ENCODE measurements around the gene MCAM. TPM values are rescaled to one million over a fixed set of nuclear protein-coding genes. Genes with fewer than 3 reads are reported as not detected.

Gene MCAM
- total RNA-seq, 1 donor from 2014 or later: 491 TPM

DNA sequence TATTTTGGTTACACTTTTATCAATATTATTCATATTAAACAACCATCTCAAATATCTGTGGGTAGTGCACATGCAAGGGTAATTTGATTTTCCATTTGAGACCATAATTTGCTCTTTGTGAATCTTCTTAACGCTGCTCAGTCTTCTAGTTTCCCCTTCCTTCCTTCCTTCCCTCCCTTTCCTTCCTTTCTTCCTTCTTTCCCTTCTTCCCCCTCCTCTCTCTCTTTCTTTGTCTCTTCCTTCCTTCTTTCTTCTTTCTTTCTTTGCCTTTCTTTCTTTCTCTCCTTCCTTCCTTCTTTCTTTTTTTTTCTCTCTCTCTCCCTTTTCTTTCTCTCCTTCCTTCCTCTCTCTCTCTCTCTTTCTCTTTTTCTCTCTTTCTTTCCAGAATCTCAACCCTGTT lies 13.3 kb upstream of the MCAM start:
- DNase-seq: no peak

- no peak for DNase-seq
Observed at GRCh38 chr11:119329320-119329719, 12.4 kb upstream of the MCAM start.

- no peak for DNase-seq
Observed at GRCh38 chr11:119324189-119324588, 7.3 kb upstream of the MCAM start.

- peak; percentile 92 for DNase-seq
Observed at GRCh38 chr11:119323532-119324033, 6.7 kb upstream of the MCAM start.

DNA sequence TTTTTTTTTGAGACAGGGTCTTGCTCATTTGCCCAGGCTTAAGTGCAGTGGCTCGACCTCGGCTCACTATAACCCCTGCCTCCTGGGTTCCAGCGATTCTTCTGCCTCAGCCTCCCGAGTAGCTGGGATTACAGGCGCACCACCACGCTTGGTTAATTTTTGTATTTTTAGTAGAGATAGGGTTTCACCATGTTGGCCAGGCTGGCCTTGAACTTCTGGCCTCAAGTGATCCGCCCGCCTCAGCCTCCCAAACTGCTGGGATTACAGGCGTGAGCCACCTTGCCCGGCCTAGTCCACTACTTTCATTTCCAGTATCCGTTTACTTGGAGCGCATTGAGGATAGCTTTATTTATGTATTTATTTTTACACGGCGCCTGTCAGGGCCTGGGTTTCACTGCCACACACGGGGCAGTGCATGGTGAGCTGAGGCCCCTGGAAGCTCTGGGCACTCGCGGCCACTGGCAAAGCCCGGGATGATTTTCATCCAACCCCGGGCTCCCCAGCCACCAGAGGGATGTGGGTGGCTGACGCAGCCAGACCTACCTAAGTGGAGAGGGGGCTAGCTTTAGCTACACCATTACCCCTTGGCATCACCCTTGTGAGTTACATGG lies 6.1 kb upstream of the MCAM start:
- DNase-seq: no peak

DNA sequence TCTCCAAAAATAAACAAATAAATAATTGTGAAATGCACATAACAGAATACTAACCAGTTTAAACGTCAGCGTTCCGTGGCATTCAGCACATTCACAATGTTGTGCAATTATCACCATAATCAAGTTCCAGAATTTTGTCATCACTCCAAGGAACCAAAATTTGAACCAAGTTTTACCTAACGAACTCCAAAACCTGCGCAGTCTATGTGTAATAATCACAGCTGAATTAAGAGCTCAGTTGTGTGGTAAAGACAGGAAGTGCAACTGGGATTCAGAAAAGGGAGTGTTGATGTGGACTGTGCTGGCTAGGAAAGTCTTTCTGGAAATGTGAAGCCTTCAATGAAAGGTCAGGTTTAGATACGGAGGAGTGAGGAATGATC lies 5.4 kb upstream of the MCAM start:
- DNase-seq: no peak

DNA sequence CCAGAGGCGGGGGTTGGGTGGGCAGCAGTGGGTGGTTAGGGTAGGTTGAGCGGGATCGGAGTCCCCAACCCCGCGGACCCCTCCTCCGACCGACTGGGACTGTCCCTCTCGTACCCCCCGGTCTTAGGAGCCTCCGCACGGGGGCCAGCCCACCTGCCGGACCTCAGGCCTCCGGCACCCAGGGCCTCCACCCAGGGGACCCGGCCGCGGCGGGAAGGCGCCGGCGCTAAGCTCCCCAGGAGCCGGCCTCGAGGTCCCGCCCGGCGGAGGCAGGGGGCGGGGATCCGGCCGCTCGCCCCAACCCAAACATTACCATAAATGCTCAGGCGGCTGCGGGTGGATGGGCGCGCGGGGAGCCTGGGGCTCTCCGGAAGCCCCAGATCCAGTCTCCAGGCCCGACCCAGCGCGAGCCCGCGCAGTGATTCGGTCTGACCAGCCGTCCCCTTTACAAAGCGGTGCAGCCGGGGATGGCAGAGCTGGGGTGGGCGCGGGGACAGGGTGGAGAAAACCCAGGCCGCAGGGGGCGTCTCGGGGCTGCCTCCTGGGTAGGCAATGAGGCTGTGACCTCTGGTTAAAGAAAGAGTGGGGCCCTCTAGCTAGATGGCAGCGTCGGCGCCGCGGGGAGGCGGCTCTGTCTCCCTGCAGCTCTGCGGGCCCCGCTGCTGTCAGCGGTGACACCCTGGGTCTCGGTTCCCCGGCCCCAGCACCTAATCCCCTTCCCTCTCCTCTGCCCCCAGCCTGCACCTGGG lies 4.0 kb upstream of the MCAM start:
- DNase-seq: peak; percentile 73

- peak; percentile 54 for DNase-seq
Observed at GRCh38 chr11:119320240-119320775, 3.4 kb upstream of the MCAM start.

DNA sequence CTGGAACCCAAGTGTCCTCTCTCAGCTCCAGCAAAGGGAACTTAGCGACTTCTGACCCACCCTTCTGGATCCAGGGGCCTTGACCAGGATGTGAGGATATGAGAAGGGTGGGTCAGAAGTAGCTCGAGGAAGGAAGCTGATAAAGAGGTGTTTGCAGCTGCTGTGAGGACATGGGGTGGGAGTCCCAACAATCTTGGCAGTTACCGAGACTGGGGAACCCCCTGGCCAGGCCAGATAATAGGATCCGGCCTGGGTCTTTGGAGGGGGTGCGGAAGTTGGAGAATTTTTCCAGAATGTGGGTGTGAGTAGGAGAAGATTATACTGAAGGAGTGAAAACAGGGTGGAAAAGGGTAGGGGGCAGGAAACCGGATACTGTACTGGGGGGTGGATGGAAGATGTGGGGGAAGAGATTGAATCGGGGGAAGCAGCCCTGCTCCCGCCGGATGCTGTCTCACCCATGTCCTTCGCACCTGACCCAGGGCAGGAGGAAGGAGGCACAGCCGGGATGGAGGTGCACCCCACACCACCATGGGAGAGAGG lies 2.8 kb upstream of the MCAM start:
- no peak for DNase-seq

GRCh38 chr11:119319136-119319699 lies 2.3 kb upstream of the MCAM start:
- no peak for DNase-seq

DNA sequence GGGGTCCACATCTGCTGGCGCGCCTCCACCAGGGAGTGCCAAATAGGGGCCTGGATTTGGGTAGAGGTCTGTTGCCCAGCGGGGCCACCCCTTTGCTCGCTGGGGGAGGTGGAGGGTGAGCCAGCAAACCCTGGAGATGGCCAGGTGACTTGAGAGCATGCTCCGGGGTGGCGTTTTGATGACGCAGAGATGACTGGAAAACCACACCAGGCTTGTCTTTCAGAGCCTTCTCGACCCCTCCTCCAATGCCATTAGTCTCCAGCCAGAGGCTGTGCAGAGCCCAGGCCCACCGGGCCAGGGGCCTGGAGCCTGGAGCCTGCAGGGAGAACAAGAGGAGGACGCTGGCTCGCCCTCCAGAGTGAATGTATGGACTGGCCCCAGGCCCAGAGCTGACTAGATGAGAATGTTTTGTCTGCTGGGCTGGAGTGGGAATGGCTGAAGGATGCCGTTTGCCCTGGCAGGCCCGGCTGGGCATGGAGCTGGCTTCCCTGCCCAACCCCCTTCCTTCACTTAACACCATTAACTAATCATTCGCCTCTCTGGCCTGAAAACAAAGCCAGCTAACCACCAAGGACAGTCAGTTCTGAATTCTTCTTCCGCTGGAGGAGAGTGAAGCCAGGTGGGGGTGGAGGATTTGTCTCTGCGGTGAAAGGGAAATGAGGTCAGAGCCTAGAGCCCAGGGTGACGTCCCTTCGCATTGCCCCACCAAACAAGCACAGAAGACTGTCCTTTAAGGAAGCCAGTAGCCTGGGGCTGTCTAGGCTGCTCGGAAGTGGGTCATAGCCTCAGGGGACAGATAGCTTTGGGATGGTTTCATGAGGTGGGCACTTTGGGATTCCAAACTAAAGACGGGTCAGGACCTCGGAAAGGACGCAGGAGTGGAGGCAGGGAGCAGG lies 1.6 kb upstream of the MCAM start:
- peak; percentile 76 for DNase-seq

GRCh38 chr11:119317592-119318239 lies 786 bp upstream of the MCAM start:
- DNase-seq: no peak

DNA sequence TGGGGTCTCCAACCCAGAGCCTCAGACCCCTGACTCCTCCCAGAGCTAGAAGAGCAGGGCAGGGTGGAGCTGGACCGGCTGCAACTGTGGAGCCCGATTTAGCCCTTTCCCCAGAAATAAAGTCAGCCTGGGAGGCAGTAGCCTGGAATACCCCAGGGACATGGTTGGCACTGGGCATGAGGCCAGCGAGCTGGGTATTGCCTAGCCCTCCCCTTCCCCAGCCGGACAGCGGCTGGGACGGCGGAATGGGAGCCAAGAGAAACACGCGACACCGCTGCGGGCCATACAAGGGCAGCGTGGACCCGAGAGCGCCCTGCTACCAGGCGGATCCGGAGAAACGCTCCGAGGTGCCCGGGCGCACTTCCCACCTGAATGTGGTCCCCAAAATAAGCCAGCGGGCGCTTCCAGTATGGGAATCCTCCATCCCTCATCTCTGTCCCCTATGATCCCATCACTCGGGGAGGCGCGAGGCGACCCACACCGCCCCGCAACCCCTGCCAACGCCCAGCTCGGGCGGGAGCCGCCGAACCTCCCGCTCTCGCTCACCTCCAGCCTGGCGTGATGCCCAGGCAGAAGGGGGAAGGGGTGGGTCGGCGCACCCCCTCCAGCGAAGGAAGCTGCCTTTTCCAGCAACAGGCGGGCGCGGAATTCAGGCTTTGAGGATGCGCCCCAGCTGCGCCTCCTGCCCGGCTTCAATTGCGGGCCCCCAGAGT lies 758 bp downstream of the MCAM start:
- peak; percentile 89 for DNase-seq

GRCh38 chr11:119315131-119316015 lies 1.6 kb downstream of the MCAM start:
- peak; percentile 93 for DNase-seq

DNA sequence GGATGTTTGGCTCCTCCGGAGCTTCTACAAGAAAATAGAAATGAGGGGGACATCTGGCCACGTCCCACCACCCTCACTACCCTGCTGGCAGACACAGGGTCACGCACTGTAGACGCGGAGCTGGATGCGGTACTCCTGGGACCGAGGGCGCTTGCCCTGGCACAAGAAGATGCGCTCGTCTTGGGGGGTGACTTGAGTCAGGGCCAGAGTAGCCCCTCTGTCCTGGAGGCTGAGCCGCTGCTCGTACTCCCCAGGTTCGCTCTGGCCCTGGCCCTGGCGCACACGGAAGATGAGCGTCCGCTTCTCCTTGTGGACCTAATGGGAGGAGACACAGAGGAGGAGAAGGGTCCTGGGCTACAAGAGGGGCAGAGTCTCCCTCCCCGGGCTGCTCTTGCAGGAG lies 2.2 kb downstream of the MCAM start:
- no peak for DNase-seq

GRCh38 chr11:119310682-119311052 lies 6.3 kb downstream of the MCAM start:
- DNase-seq: no peak

GRCh38 chr11:119309953-119310681 lies 6.8 kb downstream of the MCAM start:
- DNase-seq: no peak

DNA sequence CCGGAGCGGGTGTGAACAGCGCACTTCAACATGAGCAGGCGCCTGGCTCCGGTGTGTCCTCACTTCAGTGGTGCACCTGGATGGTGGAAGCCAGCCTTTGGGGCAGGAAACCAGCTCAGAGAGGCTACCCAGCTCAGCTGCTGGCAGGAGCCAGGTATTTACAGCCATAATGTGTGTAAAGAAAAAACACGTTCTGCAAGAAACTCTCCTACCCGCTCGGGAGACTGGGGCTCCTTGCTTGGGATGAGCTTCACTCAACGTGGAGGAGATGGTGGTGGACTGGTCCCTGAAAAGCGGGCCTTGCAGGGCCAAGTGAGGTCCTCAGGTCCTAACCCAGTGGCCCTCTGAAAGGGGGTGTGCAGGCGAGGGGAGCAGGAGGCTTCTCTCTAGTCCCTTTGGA lies 7.5 kb downstream of the MCAM start:
- no peak for DNase-seq

DNA sequence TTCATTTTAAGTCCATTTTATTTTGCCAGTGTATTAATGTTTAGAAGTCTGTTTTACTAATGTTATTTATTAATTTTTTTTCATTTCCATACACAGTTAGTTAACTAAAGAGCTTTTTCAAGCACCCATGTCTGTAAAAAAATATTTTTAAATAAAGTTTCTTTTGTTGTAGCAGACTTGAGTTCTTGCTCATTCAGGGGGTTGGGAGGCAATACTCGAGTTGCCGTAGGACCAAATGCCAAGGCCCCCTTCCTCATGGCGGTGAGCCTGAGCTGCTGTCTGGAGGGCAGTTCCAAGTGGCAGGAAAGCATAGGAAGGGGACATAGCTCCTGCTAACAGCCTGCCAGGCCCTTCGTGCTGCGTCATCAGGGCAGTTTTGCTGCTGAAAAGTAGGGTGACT lies 9.0 kb downstream of the MCAM start:
- DNase-seq: no peak

All from tongue (tissue), 2 donors.